CD14-positive monocyte (primary cell): ENCODE results near the gene ZNF415. TPM values are rescaled to one million over a fixed set of nuclear protein-coding genes. Genes with fewer than 3 reads are reported as not detected.
"Not testable (repeated sequence)": the region's sequence is repeated elsewhere in the genome, so short reads cannot be mapped to it uniquely, and the experiment has no call there.

Experiments
- DNase-seq, 3 donors: peaks; one replicate each; pipeline ENCODE4 v3.0.0-alpha.2; 2011 to 2022
- H2AFZ ChIP-seq: 2 replicates; pipeline ENCODE4 v1.6.0; 2012; ENCODE audit warnings: mild to moderate bottlenecking, low read depth, low read length, inconsistent platforms; ENCODE audit not compliant: insufficient read depth, poor library complexity, severe bottlenecking
- H3K27ac ChIP-seq, 2 donors: 1 replicate in 1 of 2; 2 replicates in 1 of 2; pipeline ENCODE4 v1.5.1; 2012 to 2013; ENCODE audit warnings: low read length in 2 of 2, control low read depth in 1 of 2, inconsistent platforms in 1 of 2, low read depth in 1 of 2, mild to moderate bottlenecking in 1 of 2
- H3K27me3 ChIP-seq, 2 donors: one replicate each; pipeline versions ENCODE4 v1.6.0 to v1.6.1; 2011 to 2013; ENCODE audit warnings: low read length in 2 of 2; ENCODE audit not compliant: control insufficient read depth in 2 of 2, insufficient read depth in 2 of 2
- H3K36me3 ChIP-seq, 2 donors: replicated peaks in 1 of 2; 1 replicate in 1 of 2; 2 replicates in 1 of 2; pipeline versions ENCODE4 v1.5.1 to v1.6.1; 2012 to 2013; ENCODE audit warnings: low read length in 2 of 2, control low read depth in 1 of 2, inconsistent platforms in 1 of 2, mild to moderate bottlenecking in 1 of 2; ENCODE audit not compliant: insufficient read depth in 2 of 2, control insufficient read depth in 1 of 2
- H3K4me1 ChIP-seq, 2 donors: 1 replicate in 1 of 2; 2 replicates in 1 of 2; pipeline versions ENCODE4 v1.5.1 to v1.6.1; 2012 to 2013; ENCODE audit warnings: low read length in 2 of 2, control low read depth in 1 of 2, inconsistent platforms in 1 of 2, mild to moderate bottlenecking in 1 of 2, moderate library complexity in 1 of 2; ENCODE audit not compliant: insufficient read depth in 2 of 2, control insufficient read depth in 1 of 2
- H3K4me2 ChIP-seq: replicated peaks from 2 replicates; pipeline ENCODE3; 2012; ENCODE audit warnings: low read length, moderate library complexity, mild to moderate bottlenecking; ENCODE audit not compliant: poor library complexity, severe bottlenecking; ENCODE audit errors: extremely low read depth
- H3K4me3 ChIP-seq, 3 experiments: fragments of 200-600 bp in 1 of 3; sonication (generic) in 1 of 3; replicated peaks in 1 of 3; 1 replicate in 2 of 3; 2 replicates in 1 of 3; pipeline ENCODE4 v1.5.1; 2011 to 2013; ENCODE audit warnings: low read length in 3 of 3, mild to moderate bottlenecking in 3 of 3, control low read depth in 2 of 3, low read depth in 2 of 3, inconsistent platforms in 1 of 3, moderate library complexity in 1 of 3
- H3K79me2 ChIP-seq: 2 replicates; pipeline ENCODE4 v1.6.0; 2012; ENCODE audit warnings: mild to moderate bottlenecking, control low read depth, inconsistent platforms, low read length, moderate library complexity; ENCODE audit not compliant: insufficient read depth
- H3K9ac ChIP-seq: 2 replicates; pipeline ENCODE4 v1.6.0; 2017; ENCODE audit warnings: low read length, mild to moderate bottlenecking; ENCODE audit not compliant: insufficient read depth, poor library complexity, severe bottlenecking
- H3K9me3 ChIP-seq, 2 donors: replicated peaks in 1 of 2; 1 replicate in 1 of 2; 2 replicates in 1 of 2; pipeline versions ENCODE4 v1.5.1 to v1.6.1; 2012 to 2013; ENCODE audit warnings: low read length in 2 of 2, control low read depth in 1 of 2; ENCODE audit not compliant: control insufficient read depth in 1 of 2, insufficient read depth in 1 of 2
- H4K20me1 ChIP-seq: 2 replicates; pipeline ENCODE4 v1.6.0; 2012; ENCODE audit warnings: mild to moderate bottlenecking, low read length, control low read depth, moderate library complexity; ENCODE audit not compliant: insufficient read depth
- H3K27ac Mint-ChIP-seq, 7 donors: one replicate each; pipeline ENCODE4 v1.8.0; 2020; ENCODE audit warnings: mild to moderate bottlenecking in 7 of 7, mixed read lengths in 7 of 7, moderate library complexity in 6 of 7, inconsistent platforms in 2 of 7
- H3K27me3 Mint-ChIP-seq, 3 donors: one replicate each; pipeline ENCODE4 v1.8.0; 2021 to 2022; ENCODE audit warnings: low read depth in 3 of 3, mild to moderate bottlenecking in 3 of 3, mixed read lengths in 3 of 3, moderate library complexity in 3 of 3, inconsistent platforms in 1 of 3
- H3K36me3 Mint-ChIP-seq, 2 donors: one replicate each; pipeline ENCODE4 v1.8.0; 2020; ENCODE audit warnings: mixed read lengths in 2 of 2, inconsistent platforms in 1 of 2, mild to moderate bottlenecking in 1 of 2
- H3K4me1 Mint-ChIP-seq: one replicate; pipeline ENCODE4 v1.8.0; 2020; ENCODE audit warnings: mild to moderate bottlenecking, mixed read lengths
- H3K4me3 Mint-ChIP-seq, 2 donors: one replicate each; pipeline ENCODE4 v1.8.0; 2020; ENCODE audit warnings: mild to moderate bottlenecking in 2 of 2, mixed read lengths in 2 of 2, moderate library complexity in 1 of 2
- H3K9me3 Mint-ChIP-seq, 7 donors: one replicate each; pipeline ENCODE4 v1.8.0; 2020 to 2022; ENCODE audit warnings: mixed read lengths in 7 of 7, mild to moderate bottlenecking in 6 of 7, moderate library complexity in 6 of 7, inconsistent platforms in 2 of 7
- WGBS: methylation state at CpG from one replicate; pipeline ENCODE4 v1.1.5; 2013; ENCODE audit warnings: missing lambda C conversion rate; ENCODE audit not compliant: insufficient coverage; 5-methylcytosine and 5-hydroxymethylcytosine counted together
- intact Hi-C, 2 donors: fragments of 100-400 bp; cut with micrococcal nuclease; formaldehyde crosslinking; loops; one replicate each; pipeline versions ENCODE4 v1.15.0 to v1.15.1; 2023
- polyA plus RNA-seq, 3 donors: library from polyadenylated mRNA; depleted of rRNA in 1 of 3; unstranded in 2 of 3; stranded (reverse) in 1 of 3; fragments of 300-500 nt in 2 of 3; fragments of >200 nt in 1 of 3; fragmentation: Illumina TruSeq in 2 of 3; gene quantifications; 1 replicate in 2 of 3; 2 replicates in 1 of 3; pipeline ENCODE4 v1.2.3, GENCODE V29; 2012 to 2021
- TF ChIP-seq, protein P1 (sequence below): fragments of 200-600 bp; IDR thresholded peaks from one replicate; pipeline ENCODE4 v1.8.0; 2022; ENCODE audit warnings: antibody characterized with exemption, mild to moderate bottlenecking

The ZNF415 gene
- polyA plus RNA-seq, 3 donors, result 0.11 to 0.17 TPM; not detected in 1

DNA sequence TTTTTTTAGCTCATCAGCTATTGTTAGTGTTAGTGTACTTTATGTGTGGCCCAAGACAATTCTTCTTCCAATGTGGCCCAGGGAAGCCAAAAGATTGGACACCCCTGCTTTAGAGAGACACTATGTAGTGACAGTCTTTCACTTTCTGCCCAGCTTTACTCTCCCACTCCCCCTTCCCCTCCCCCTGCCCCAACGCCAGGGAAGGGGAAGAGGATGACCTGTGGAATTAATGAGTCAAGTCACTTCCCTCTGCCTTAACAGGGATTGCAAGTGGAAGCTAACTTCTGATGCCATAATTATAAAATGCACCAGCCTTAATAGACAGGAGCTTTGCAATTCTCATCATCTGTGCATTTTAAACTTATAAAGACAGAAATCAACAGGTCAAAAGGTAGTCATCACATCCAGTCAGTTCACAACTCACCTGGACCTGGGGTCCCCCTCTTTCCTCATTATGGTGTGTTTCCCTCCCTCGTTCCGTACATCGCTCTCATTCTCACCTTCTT, 1.6 kb downstream of the ZNF415 start:
- H4K20me1 ChIP-seq, result no peaks in the 10 kb centered on the region
- Mint-ChIP-seq H3K4me3 (peak overlapping the region in 1 of 2 donors; percentile 92), H3K9me3 (peaks cover 32 to 80% (median 70%) of the 10 kb centered on the region in 7 donors), H3K27ac (peak overlapping the region in 1 of 7 donors; percentile 31), H3K36me3 (peaks cover 0 to 7% of the 10 kb centered on the region in 2 donors), H3K27me3 (peaks cover 17 to 31% (median 27%) of the 10 kb centered on the region in 3 donors), H3K4me1 (peaks cover 18% of the 10 kb centered on the region)
- peaks cover 11 to 12% of the 10 kb centered on the region in 2 donors for H3K4me1 ChIP-seq
- intact Hi-C loops, result no loop called here
- H3K9me3 ChIP-seq, result peaks cover 41 to 45% of the 10 kb centered on the region in 2 donors
- TF ChIP-seq, protein P1, sequence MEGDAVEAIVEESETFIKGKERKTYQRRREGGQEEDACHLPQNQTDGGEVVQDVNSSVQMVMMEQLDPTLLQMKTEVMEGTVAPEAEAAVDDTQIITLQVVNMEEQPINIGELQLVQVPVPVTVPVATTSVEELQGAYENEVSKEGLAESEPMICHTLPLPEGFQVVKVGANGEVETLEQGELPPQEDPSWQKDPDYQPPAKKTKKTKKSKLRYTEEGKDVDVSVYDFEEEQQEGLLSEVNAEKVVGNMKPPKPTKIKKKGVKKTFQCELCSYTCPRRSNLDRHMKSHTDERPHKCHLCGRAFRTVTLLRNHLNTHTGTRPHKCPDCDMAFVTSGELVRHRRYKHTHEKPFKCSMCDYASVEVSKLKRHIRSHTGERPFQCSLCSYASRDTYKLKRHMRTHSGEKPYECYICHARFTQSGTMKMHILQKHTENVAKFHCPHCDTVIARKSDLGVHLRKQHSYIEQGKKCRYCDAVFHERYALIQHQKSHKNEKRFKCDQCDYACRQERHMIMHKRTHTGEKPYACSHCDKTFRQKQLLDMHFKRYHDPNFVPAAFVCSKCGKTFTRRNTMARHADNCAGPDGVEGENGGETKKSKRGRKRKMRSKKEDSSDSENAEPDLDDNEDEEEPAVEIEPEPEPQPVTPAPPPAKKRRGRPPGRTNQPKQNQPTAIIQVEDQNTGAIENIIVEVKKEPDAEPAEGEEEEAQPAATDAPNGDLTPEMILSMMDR, result no peak
- H3K4me2 ChIP-seq, result no peak overlapping the region
- H3K27ac ChIP-seq, result no peak overlapping the region
- H3K36me3 ChIP-seq, result no peaks in the 10 kb centered on the region
- H3K4me3 ChIP-seq, result no peak overlapping the region
- H3K79me2 ChIP-seq, result no peaks in the 10 kb centered on the region
- 93% methylated on average over 3 of the region's 4 CpGs for WGBS
- H3K27me3 ChIP-seq, result peaks cover 0 to 21% of the 10 kb centered on the region in 2 donors
- no peak overlapping the region for H2AFZ ChIP-seq
- H3K9ac ChIP-seq, result no peak overlapping the region
- DNase-seq, result no peak

DNA sequence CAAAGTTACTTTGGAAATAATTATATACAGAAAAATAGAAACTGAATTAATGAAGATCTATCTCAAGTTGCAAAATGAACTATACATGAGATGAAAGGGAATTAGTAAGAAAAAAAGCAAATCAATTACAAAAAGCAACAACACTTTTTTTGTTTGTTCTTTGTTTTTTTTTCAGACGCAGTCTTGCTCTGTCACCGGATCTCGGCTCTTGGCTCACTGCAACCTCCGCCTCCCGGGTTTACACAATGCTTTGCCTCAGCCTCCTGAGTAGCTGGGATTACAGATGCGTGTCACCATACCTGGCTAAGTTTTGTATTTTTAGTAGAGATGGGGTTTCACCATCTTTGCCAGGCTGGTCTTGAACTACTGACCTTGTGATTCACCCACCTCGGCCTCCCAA, 2.2 kb downstream of the ZNF415 start:
- H3K36me3 Mint-ChIP-seq, result peaks cover 0 to 7% of the 10 kb centered on the region in 2 donors
- Histone ChIP-seq H3K4me1 (peaks cover 11 to 12% of the 10 kb centered on the region in 2 donors), H3K9ac (no peak overlapping the region), H3K4me3 (no peak overlapping the region), H3K9me3 (peaks cover 40 to 51% of the 10 kb centered on the region in 2 donors), H3K27me3 (peaks cover 0 to 21% of the 10 kb centered on the region in 2 donors), H3K36me3 (no peaks in the 10 kb centered on the region), H4K20me1 (no peaks in the 10 kb centered on the region), H3K4me2 (no peak overlapping the region), H2AFZ (no peak overlapping the region), H3K27ac (no peak overlapping the region), H3K79me2 (no peaks in the 10 kb centered on the region)
- peaks cover 17 to 31% (median 27%) of the 10 kb centered on the region in 3 donors for H3K27me3 Mint-ChIP-seq
- intact Hi-C loops, result no loop called here
- 100% methylated on average over 6 of the region's 7 CpGs for WGBS
- H3K4me3 Mint-ChIP-seq, result no peak overlapping the region
- peaks cover 18% of the 10 kb centered on the region for H3K4me1 Mint-ChIP-seq
- H3K27ac Mint-ChIP-seq, result no peak overlapping the region
- peaks cover 29 to 81% (median 70%) of the 10 kb centered on the region in 7 donors for H3K9me3 Mint-ChIP-seq
- TF ChIP-seq, protein P1, result no peak
- no peak for DNase-seq

DNA sequence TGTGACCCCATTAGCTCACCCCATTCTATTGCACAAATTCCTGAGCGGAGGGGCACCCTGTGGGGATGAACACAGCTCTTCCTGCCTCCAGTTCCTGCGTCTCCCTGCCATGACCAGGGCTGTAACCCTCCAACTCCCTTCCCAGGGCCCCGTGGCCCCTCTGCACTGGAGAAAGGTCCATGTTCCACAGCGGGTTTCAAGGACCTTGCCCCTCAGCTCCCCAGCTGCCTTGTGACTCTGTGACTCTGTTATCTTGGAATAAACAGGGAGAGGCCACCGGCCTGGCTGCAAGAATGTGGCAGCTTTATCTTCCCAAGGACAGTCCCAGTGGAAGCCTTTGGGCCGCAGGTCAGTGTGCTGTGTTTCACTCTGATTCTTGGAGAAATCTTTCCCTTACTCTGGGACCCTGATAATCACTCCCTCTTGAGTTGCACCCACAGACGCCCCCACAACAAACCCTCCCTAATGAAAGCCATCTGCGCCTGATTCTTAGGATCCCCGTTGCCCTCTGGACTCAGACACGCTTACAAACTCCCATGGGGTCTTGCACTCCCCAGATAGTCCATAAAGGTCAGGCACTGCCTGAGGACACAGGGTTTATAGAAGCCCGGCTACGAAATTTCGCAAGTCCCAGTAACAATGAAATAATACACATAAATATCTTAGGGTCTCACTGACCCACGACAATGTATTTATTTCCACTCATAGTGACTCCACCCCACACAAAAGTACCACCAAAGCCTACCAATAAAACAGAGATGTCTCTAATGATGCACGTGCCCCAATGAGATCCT, 5.8 kb downstream of the ZNF415 start:
- peaks cover 43 to 62% of the 10 kb centered on the region in 2 donors for H3K9me3 ChIP-seq
- H3K27me3 Mint-ChIP-seq, result peaks cover 8 to 17% (median 9%) of the 10 kb centered on the region in 3 donors
- H3K9ac ChIP-seq, H3K4me1 ChIP-seq, H3K27me3 ChIP-seq, H3K79me2 ChIP-seq, H4K20me1 ChIP-seq, H3K4me2 ChIP-seq, H2AFZ ChIP-seq, H3K4me1 Mint-ChIP-seq, H3K27ac Mint-ChIP-seq, H3K36me3 ChIP-seq, H3K4me3 Mint-ChIP-seq, intact Hi-C loops, H3K27ac ChIP-seq, DNase-seq, H3K4me3 ChIP-seq, H3K36me3 Mint-ChIP-seq: not testable (repeated sequence)
- whole genome bisulfite sequencing, result 89% methylated on average over 8 of the region's 15 CpGs
- H3K9me3 Mint-ChIP-seq, result peaks cover 31 to 82% (median 72%) of the 10 kb centered on the region in 7 donors
